HTR-8/SVneo (cell line): ENCODE results near the gene TOR1AIP2.

Experiments
- DNase-seq: peaks from one replicate; pipeline ENCODE4 v3.0.0; 2011; ENCODE audit warnings: low spot score, mixed read lengths; ENCODE audit not compliant: insufficient read length
- FAIRE-seq: peaks from 2 replicates; lab custom pipeline; 2011; peaks lifted over from hg19 to GRCh38; lab: Jason Lieb, UNC

TOR1AIP2 gene

DNA sequence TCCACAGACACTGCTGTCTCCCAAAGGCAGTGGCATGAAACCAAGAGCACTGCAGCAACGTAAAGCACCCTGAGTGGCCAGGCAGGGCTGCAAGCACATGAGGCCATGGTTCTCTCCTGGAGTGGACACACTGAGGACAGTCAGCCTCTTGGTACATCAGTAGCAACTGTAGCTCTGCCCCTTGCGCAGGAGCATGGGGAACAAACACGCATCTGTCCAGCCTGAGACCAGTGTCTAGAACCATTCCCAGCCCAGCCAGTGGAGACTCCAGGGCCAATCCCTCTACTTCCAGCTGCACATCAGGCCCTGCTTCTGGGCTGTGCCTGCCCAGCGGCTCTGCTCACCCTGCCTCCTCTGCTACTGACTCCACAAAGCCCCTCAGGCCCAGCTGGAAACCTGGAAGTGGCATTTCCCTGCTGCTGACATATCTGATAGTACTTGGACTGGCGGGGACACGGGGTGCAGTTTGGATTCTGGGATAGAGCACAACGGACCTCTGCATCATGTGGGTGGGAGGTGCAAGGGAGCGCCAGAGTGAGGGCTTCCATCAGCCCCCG lies 49.0 kb downstream of the TOR1AIP2 start:
- DNase-seq: no peak
- FAIRE-seq: no peak

DNA sequence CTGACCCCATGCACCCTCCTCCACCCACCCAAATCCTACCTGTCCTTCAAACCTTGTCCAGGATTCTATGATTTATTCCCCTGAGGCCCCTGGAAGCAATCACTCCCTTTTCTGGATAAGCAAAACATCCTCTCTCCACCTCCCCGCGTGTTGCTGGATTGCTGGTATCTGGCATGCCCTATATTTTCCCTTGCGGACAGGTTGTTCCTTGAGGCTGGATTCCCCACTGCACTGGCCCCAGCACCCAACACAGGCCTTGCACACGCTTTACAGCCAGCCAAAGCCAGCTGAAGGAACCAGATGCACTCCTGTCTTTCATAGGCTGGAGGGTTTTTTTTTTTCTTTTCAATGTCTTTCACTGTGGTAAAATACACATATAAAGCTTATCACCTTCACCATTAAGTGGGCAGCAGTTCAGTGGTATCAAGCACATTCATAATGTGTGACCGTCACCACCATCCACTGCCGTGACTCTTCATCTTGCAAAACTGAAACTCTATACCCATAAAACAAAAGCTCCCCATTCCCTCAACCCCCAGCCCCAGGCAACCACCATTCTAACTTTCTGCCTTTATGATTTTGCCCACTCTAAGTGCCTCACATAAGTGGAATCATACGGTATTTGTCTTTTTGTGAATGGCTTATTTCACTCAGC lies 50.9 kb downstream of the TOR1AIP2 start:
- DNase-seq (no peak), FAIRE-seq (no peak)

DNA sequence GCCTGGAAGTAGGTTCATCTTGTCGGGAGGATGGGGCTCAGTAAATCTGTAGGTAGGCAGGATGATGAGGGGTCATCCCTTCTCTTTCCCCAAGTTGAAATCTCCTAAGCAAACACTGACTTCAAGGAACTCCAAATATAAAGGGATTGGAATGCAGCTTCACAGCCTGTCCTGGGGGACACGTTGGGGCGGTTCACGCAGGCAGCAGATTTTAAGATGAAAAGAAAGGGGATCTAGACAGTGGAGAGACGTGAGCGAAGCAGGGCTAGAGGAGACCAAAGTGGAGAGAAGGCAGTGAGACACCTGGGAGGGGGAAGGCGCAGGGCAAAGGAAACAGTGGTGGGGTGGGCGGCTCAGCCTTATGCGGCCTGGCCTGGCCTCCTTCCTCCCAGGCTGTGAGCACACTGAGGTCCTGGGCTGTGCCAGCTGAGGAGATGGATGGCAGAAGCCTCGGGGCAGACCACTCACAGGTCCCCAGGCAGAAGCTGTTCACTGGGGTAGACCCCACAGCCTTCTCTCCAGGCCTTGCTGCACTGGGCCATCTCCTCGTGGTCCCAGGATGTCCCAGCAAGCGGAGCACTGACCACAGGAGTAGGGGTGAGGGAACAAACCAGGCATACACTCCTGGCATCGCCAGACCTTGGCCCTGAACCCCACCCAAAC lies 51.7 kb downstream of the TOR1AIP2 start:
- no peak for FAIRE-seq

GRCh38 chr1:179825206-179825605 lies 52.4 kb downstream of the TOR1AIP2 start:
- no peak for FAIRE-seq
- no peak for DNase-seq

More for the DNA sequence above, 51.7 kb downstream of the TOR1AIP2 start:
- DNase-seq: no peak

DNA sequence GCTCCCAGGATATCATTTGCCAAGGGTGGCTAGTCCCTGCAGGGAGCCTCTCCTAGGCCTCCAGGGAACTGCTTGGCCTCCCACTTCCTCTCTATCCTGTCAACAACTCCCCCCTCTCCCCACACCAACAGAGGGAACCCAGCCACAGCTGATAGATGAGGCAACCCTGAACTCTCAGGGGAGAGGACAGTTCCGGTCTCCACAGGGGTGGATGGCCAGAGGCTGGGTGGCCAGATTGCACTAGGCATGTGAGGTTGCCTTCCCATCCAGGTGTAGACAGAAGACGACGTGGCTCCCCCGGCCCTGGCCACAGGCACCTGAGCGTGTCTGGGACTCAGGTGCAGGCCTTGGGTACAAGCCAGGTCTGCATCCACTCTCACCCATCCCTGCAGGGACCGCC lies 53.3 kb downstream of the TOR1AIP2 start:
- no peak for DNase-seq
- FAIRE-seq: no peak

GRCh38 chr1:179823693-179824092 lies 53.9 kb downstream of the TOR1AIP2 start:
- DNase-seq (no peak), FAIRE-seq (no peak)

DNA sequence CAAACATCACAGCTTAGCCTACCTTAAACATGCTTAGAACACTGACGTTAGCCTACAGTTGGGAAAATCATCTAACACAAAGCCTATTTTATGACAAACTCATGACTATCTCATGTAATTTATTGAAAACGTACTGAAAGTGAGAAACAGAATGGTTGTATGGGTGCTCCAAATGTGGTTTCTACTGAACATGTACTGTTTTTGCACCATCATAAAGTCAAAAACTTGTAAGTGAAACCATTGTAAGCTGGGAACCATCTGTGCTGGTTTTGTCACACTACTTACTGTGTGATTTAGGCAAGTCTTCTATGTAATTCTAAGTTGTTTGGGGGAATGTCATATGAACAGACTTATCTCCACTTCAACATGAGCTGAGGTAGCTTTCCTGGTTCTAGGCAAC lies 55.5 kb downstream of the TOR1AIP2 start:
- DNase-seq (no peak), FAIRE-seq (no peak)

DNA sequence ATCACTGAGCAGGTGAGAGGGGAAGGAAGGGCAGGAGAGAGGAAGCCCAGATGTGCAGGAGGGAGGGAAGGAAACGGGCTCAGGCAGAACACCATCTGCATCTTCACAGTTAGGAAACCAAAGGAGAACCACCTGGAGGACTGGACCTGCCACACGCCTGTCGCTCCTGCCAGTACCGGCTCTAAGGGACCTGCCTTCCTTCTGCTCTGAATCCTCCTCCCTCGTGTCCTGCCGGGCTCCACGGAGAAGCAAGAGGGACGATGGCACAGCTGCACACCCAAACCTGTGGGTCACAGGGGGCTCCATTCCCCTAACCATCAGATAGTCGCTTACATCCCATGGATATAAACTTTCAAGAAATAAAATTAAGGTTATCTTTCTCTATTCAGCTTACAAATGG lies 56.1 kb downstream of the TOR1AIP2 start:
- no peak for FAIRE-seq

GRCh38 chr1:179820226-179820970 lies 57.2 kb downstream of the TOR1AIP2 start:
- no peak for DNase-seq
- FAIRE-seq: no peak

More for the DNA sequence above, 56.1 kb downstream of the TOR1AIP2 start:
- DNase-seq: no peak

- no peak for DNase-seq
- FAIRE-seq: no peak
These were observed 58.8 kb downstream of the TOR1AIP2 start for GRCh38 chr1:179818743-179819173.

- DNase-seq: no peak
- FAIRE-seq: no peak
These were observed 59.3 kb downstream of the TOR1AIP2 start for GRCh38 chr1:179818260-179818659.

- no peak for FAIRE-seq
These were observed 59.8 kb downstream of the TOR1AIP2 start for GRCh38 chr1:179817789-179818188.

DNA sequence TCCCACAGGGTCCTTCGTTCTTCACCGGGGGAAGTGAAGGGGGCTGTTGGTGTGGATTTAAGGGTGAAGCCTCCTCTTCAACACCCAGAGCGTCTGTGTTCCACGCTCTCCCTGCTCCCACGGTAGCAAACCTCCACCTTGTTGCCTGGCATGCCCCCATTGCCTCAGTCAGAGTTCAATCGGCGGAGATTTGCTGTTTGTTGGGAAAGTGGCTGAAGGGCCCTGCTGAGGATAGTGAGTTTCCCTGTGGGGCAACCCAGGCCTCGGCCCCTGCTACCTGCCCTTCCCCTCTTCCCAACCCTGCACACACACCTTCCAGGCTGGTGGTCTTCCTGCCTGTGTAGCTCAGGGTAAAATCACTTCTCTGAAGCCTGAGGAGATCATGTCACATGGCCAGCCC lies 60.5 kb downstream of the TOR1AIP2 start:
- DNase-seq: no peak
- no peak for FAIRE-seq

More at GRCh38 chr1:179817789-179818188, 59.8 kb downstream of the TOR1AIP2 start:
- no peak for DNase-seq

GRCh38 chr1:179816196-179816960 lies 61.2 kb downstream of the TOR1AIP2 start:
- DNase-seq: no peak
- FAIRE-seq: no peak

DNA sequence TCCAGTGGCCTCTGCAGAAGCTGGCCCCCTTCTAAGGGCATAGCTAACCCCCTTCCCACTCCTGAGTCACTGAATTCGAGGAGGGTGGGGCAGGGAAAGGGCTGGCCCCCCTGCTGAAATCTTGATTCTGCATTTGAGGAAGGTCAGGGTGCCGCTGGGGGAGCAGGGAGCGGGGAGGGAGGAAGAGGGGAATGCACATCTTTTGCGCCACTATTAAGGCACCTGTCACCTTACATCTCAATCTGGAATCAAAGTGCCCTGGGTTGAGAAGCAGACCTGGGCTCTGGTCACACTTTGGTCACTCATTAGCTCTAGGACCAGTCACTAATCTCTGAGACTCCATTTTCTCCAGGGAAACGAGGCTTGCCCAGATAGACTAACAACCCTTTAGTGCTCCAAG lies 62.0 kb downstream of the TOR1AIP2 start:
- DNase-seq (no peak), FAIRE-seq (no peak)

GRCh38 chr1:179814546-179814838 lies 63.1 kb downstream of the TOR1AIP2 start:
- DNase-seq: no peak
- no peak for FAIRE-seq

DNA sequence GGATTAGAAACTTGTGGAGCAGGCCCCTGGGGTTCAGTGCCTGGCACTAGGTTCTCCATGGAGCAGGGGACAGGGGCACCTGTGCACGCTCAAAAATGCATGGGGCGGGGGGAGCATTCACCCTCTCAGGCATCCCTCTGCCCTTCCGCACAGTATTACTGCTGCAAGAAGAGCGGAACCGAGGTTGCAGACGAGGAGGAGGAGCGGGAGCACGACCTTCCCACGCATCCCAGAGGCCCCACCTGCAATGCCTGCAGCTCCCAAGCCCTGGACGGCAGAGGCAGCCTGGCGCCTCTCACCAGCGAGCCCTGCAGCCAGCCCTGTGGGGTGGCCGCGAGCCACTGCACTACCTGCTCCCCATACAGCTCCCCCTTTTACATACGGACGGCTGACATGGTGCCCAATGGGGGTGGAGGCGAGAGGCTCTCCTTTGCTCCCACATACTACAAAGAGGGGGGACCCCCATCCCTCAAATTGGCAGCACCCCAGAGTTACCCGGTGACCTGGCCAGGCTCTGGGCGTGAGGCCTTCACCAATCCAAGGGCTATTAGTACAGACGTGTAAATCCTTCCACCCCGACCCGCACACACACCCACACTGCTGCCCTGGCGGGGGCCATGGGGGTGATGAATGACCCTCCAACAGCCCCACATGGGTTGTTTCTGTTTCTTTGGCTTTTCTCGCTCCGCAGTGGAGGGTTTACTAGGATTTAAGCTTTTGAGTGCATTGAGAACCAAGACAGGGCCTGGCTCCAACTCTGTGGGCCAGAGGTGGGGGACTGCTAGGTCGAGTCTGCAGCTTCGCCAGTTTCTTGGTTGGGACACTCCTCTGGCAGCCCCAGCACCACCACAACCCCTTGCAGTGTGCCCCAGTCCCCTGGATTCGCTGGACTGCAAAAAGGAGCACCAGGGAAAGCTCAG lies 63.7 kb downstream of the TOR1AIP2 start:
- DNase-seq (no peak), FAIRE-seq (no peak)

DNA sequence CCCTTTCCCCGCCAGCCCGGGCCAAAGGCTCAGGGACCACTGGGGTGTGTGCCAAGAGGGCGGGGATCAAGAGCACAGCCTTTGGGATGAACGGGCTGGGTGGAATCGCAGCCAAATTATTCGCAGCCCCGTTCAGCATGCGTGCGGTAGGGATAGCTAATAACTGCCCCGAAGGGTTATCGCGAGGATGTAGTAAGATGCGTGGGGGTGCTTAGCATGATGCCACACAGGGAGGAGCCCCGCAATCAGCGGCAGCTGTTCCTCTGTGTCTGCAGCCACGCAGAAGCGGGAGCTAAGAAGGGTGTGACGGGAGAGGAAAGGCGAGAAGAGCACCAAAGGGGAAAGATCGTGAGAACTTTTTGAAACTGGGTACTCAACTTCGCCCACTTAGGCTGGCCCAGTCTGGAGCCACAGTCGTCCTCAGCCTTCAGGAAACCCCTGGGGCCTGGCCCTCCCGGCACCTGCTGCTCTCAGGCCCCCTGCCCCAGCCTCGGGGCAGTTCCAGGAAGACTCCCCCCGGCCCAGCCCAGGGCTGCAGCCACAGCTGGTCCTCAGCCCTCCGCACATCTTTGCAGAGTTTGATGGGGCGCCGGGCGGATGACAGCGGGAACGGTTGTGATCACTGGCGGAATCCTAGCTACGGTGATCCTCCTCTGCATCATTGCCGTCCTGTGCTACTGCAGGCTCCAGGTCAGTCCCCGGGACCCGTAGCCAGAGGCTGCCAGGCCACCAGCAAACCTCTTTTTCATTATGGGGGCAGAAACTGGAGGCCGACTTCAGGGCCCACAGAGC lies 64.9 kb downstream of the TOR1AIP2 start:
- FAIRE-seq: no peak
- no peak for DNase-seq

- DNase-seq: no peak
- FAIRE-seq: no peak
These were observed 67.3 kb downstream of the TOR1AIP2 start for GRCh38 chr1:179810367-179810715.
